ENCODE data around the gene CC2D1A. TPM values are rescaled to one million over a fixed set of nuclear protein-coding genes. Genes with fewer than 3 reads are reported as not detected.

CC2D1A gene
- total and polyA plus RNA-seq, 2 experiments from 2014 or later: 23.1 to 39.7 TPM

DNA sequence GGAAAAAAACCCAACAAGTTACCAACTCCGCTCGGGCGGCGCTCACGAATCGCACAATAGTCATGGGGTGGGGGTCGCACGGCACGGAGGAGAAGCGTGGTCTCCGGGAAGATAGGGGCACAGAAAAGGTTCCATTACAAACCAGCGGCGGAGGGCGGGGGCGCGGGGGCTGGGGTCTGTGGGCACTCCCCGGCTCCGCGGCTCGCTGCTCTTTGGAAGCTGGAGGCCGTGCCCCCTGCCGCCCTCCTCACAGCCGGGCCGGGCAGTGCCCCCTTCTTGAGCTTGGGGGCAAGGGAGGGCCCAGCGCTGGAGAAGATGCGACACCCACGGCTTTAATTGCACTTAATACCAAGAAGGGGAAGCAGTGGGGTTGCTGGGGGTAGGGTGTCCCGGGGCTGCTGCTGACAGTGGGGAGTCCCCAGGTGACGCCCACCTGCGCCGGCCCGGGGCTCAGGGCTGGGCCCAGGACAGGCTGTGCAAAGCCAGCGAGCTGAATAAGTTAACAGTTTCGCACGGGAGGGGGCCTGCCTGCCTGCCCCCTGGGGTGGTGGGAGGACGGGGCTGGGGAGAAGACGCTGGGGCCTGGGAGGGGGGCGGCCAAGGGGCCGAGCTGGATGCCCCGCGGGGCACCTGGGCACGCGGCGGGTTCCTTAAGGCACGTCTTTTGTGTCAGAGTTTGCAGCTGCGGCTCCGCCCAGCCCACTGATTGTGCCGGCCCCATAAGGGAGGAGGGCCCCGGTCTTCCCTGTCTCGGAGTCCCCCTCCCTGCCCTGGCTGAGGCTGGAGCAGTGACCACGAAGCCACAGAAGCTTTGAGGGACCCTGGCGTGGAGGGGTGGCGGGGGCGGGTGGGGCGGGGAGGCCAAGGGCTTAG lies 56.1 kb downstream of the CC2D1A start:
- Mint-ChIP-seq H3K4me1 (peaks cover 5% of the 10 kb centered on the region), H3K27ac (no peak overlapping the region), H3K36me3 (ENCODE audit: low read depth) (peaks cover 37% of the 10 kb centered on the region), H3K27me3 (ENCODE audit: insufficient read depth, low read depth, poor library complexity) (peaks cover 26% of the 10 kb centered on the region), H3K9me3 (no peaks in the 10 kb centered on the region), H3K4me3 (peak overlapping the region; percentile 63)
- H3K27ac ChIP-seq (ENCODE audit: low read depth): no peak overlapping the region
- peak overlapping the region; percentile 96 for H3K4me2 ChIP-seq
- peak; percentile 42 for TF ChIP-seq POLR2AphosphoS5 (IDR thresholded peaks at IDR 0.05; ENCODE audit: low read depth)
- TF ChIP-seq NANOG (IDR thresholded peaks at IDR 0.05; ENCODE audit: borderline replicate concordance): no peak
- TF ChIP-seq, protein P1, sequence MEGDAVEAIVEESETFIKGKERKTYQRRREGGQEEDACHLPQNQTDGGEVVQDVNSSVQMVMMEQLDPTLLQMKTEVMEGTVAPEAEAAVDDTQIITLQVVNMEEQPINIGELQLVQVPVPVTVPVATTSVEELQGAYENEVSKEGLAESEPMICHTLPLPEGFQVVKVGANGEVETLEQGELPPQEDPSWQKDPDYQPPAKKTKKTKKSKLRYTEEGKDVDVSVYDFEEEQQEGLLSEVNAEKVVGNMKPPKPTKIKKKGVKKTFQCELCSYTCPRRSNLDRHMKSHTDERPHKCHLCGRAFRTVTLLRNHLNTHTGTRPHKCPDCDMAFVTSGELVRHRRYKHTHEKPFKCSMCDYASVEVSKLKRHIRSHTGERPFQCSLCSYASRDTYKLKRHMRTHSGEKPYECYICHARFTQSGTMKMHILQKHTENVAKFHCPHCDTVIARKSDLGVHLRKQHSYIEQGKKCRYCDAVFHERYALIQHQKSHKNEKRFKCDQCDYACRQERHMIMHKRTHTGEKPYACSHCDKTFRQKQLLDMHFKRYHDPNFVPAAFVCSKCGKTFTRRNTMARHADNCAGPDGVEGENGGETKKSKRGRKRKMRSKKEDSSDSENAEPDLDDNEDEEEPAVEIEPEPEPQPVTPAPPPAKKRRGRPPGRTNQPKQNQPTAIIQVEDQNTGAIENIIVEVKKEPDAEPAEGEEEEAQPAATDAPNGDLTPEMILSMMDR (conservative IDR thresholded peaks at IDR 0.05; ENCODE audit: low read depth in 2 of 2): 0 out of 4 replicates have a peak, but pooled peaks of 1 of the 2 experiments have one; percentile 4
- no peak for TF ChIP-seq JUNB (IDR thresholded peaks at IDR 0.05; ENCODE audit: unreplicated experiment)
- no peak for TF ChIP-seq STAT1 (IDR thresholded peaks at IDR 0.05; ENCODE audit: unreplicated experiment)
- TF ChIP-seq, protein P2, sequence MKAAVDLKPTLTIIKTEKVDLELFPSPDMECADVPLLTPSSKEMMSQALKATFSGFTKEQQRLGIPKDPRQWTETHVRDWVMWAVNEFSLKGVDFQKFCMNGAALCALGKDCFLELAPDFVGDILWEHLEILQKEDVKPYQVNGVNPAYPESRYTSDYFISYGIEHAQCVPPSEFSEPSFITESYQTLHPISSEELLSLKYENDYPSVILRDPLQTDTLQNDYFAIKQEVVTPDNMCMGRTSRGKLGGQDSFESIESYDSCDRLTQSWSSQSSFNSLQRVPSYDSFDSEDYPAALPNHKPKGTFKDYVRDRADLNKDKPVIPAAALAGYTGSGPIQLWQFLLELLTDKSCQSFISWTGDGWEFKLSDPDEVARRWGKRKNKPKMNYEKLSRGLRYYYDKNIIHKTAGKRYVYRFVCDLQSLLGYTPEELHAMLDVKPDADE (IDR thresholded peaks at IDR 0.05): no peak
- no peak for TF ChIP-seq EZH2phosphoT487 (IDR thresholded peaks at IDR 0.05; ENCODE audit: unreplicated experiment)
- H3K4me1 ChIP-seq (ENCODE audit: insufficient read depth): no peaks in the 10 kb centered on the region; the same call in 1 of the 2 replicates
- peaks cover 11% of the 10 kb centered on the region for H3K27me3 ChIP-seq (ENCODE audit: insufficient read depth)
- H2AFZ ChIP-seq: no peak overlapping the region
- no peaks in the 10 kb centered on the region for H3K36me3 ChIP-seq (ENCODE audit: insufficient read depth)
- H3K4me3 ChIP-seq: peak overlapping the region; percentile 82
- peaks cover 10% of the 10 kb centered on the region; the same call in 1 of the 2 replicates for H4K20me1 ChIP-seq (replicated peaks; ENCODE audit: insufficient read depth)
- ATAC-seq: peak; percentile 59
- H3K9me2 ChIP-seq (ENCODE audit: insufficient read depth): no peaks in the 10 kb centered on the region
- 0 out of 2 replicates have a peak, but pooled peaks cover 6% of the 10 kb centered on the region for H3F3A ChIP-seq (replicated peaks; ENCODE audit: low read depth)
- DNase-seq (ENCODE audit: low spot score): peak; percentile 77
- no peaks in the 10 kb centered on the region for H3K79me2 ChIP-seq (replicated peaks; ENCODE audit: insufficient read depth)

DNA sequence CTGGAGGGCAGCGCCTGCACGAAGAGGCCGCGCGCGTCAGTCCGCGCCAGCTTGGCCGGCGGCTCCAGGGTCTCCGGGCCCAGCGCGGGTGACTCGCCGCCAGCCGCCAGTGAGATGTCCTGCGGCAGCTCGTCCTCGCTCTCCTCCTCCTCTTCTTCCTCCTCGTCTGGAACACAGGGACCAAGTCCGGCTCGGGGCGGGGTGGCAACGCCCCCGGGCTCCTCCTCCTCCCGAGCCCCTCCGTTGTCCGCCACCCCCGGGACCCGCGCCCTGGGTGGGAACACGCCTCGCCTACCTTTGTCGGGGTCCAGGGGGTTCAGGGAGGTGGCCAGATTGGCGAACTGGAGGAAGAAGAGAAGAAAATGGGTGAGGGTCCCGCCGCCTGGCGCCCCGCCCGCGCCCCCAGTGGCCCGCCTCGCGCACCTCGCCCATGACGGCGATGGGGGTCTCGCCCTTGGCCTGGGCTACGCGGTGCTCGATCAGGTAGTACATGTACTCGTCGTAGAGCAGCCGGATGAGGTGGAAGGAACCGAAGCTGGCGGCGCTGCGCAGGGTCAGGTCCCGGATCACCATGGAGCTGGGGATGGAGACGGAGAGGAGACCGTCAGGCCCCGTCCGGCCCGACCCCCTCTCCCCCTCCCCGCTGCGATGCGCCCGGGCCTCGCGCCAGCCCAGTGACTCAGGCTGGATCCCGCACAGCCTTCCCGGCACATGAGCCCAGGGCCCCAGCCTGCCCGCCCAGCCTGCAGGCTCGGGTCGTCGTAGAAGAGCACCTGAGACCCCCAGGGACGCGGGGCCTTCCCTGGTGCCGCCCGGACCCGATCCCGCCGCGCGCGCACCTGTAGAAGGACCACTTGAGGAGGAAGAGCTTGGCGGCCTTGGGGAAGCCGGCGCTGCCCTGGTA lies 57.0 kb downstream of the CC2D1A start:
- peak; percentile 73 for DNase-seq (ENCODE audit: low spot score)
- TF ChIP-seq STAT1 (IDR thresholded peaks at IDR 0.05; ENCODE audit: unreplicated experiment) (no peak), EZH2 (IDR thresholded peaks at IDR 0.05; ENCODE audit: low read depth, unreplicated experiment) (no peak), NANOG (IDR thresholded peaks at IDR 0.05; ENCODE audit: borderline replicate concordance) (no peak), JUNB (IDR thresholded peaks at IDR 0.05; ENCODE audit: unreplicated experiment) (no peak), ZNF331 (CRISPR knock-in tag; IDR thresholded peaks at IDR 0.05; ENCODE audit: low read depth) (no peak), POLR2AphosphoS5 (IDR thresholded peaks at IDR 0.05; ENCODE audit: low read depth) (no peak), CREB1 (CRISPR knock-in tag; IDR thresholded peaks at IDR 0.05; ENCODE audit: low read depth) (no peak), REST (IDR thresholded peaks at IDR 0.05; ENCODE audit: unreplicated experiment) (no peak), EZH2phosphoT487 (IDR thresholded peaks at IDR 0.05; ENCODE audit: unreplicated experiment) (no peak)
- TF ChIP-seq, protein P1 (conservative IDR thresholded peaks at IDR 0.05; ENCODE audit: low read depth in 2 of 2): no peak; a peak in 1 of 4 replicates

More for the DNA sequence above, 57.0 kb downstream of the CC2D1A start:
- ATAC-seq: peak; percentile 50
- no peak overlapping the region for H3K27ac Mint-ChIP-seq
- Histone ChIP-seq H2AFZ (peak overlapping the region; percentile 76; the same call in 1 of the 2 replicates), H3K4me3 (peak overlapping the region; percentile 82), H3K27ac (ENCODE audit: low read depth) (no peak overlapping the region), H3K36me3 (ENCODE audit: insufficient read depth) (no peaks in the 10 kb centered on the region), H3K4me1 (ENCODE audit: insufficient read depth) (no peaks in the 10 kb centered on the region; the same call in 1 of the 2 replicates), H3K79me2 (replicated peaks; ENCODE audit: insufficient read depth) (no peaks in the 10 kb centered on the region), H3K9me2 (ENCODE audit: insufficient read depth) (no peaks in the 10 kb centered on the region), H3K4me2 (peak overlapping the region; percentile 96), H3F3A (replicated peaks; ENCODE audit: low read depth) (0 out of 2 replicates have a peak, but pooled peaks cover 6% of the 10 kb centered on the region), H4K20me1 (replicated peaks; ENCODE audit: insufficient read depth) (0 out of 2 replicates have a peak, but pooled peaks cover under 1% of the 10 kb centered on the region), H3K27me3 (ENCODE audit: insufficient read depth) (peaks cover 11% of the 10 kb centered on the region)
- H3K27me3 Mint-ChIP-seq (ENCODE audit: insufficient read depth, low read depth, poor library complexity): peaks cover 26% of the 10 kb centered on the region
- H3K36me3 Mint-ChIP-seq (ENCODE audit: low read depth): peaks cover 37% of the 10 kb centered on the region
- H3K9me3 Mint-ChIP-seq: no peaks in the 10 kb centered on the region
- H3K4me3 Mint-ChIP-seq: peak overlapping the region; percentile 63
- peaks cover 5% of the 10 kb centered on the region for H3K4me1 Mint-ChIP-seq
